Body of pancreas (tissue), 4 donors: ENCODE results near the gene CCSER1.

Experiments
- CTCF ChIP-seq, 7 experiments: fragments of 450-650 bp in 4 of 7; fragments of 200-600 bp in 3 of 7; sonication (generic) in 3 of 7; IDR thresholded peaks; one replicate each; pipeline ENCODE4 v1.5.1; 2016 to 2019; ENCODE audit warnings: antibody characterized with exemption in 7 of 7
- POLR2A ChIP-seq, 3 donors: fragments of 450-650 bp; IDR thresholded peaks; one replicate each; pipeline ENCODE4 v1.6.1; 2016; ENCODE audit warnings: antibody characterized with exemption in 3 of 3, mild to moderate bottlenecking in 2 of 3

GRCh38 chr4:90082449-90082848 lies 44.7 kb upstream of the CCSER1 start:
- TF ChIP-seq CTCF (IDR thresholded peaks at IDR 0.05) (no peak), POLR2A (IDR thresholded peaks at IDR 0.05) (no peak)
